H9 (cell line): ENCODE data around the gene PIK3R5. TPM values are rescaled to one million over a fixed set of nuclear protein-coding genes. Genes with fewer than 3 reads are reported as not detected.

ENCODE experiments used
- DNase-seq: peaks from one replicate; pipeline ENCODE4 v3.0.0-alpha.2; 2017
- H2AFZ ChIP-seq: one replicate; pipeline ENCODE4 v1.6.1; 2013; ENCODE audit warnings: mild to moderate bottlenecking, low read length, control low read depth, moderate library complexity
- H2AK5ac ChIP-seq: 2 replicates; pipeline ENCODE4 v1.6.1; 2013; ENCODE audit warnings: low read length, control low read depth, mixed read lengths; ENCODE audit not compliant: insufficient read length
- H2BK120ac ChIP-seq: one replicate; pipeline ENCODE4 v1.6.1; 2013; ENCODE audit warnings: low read depth, mild to moderate bottlenecking, low read length, control low read depth, inconsistent platforms; ENCODE audit not compliant: poor library complexity, severe bottlenecking
- H2BK12ac ChIP-seq: 2 replicates; pipeline ENCODE4 v1.6.1; 2013; ENCODE audit warnings: low read length, control low read depth, mixed read lengths, low read depth; ENCODE audit not compliant: insufficient read length
- H2BK15ac ChIP-seq: 2 replicates; pipeline ENCODE4 v1.6.1; 2013; ENCODE audit warnings: low read depth, low read length, control low read depth
- H2BK20ac ChIP-seq: one replicate; pipeline ENCODE4 v1.6.1; 2013; ENCODE audit warnings: low read depth, mild to moderate bottlenecking, low read length, control low read depth, inconsistent platforms; ENCODE audit not compliant: poor library complexity, severe bottlenecking
- H2BK5ac ChIP-seq: 2 replicates; pipeline ENCODE4 v1.6.1; 2013; ENCODE audit warnings: low read length, control low read depth, mixed read lengths; ENCODE audit not compliant: insufficient read length
- H3K14ac ChIP-seq: 2 replicates; pipeline ENCODE4 v1.6.1; 2013; ENCODE audit warnings: low read length, control low read depth; ENCODE audit not compliant: insufficient read depth
- H3K18ac ChIP-seq: 2 replicates; pipeline ENCODE4 v1.6.1; 2013; ENCODE audit warnings: low read depth, mild to moderate bottlenecking, mixed read lengths, low read length, control low read depth; ENCODE audit not compliant: insufficient read length
- H3K23ac ChIP-seq: 2 replicates; pipeline ENCODE4 v1.6.1; 2013; ENCODE audit warnings: low read length, control low read depth, mixed read lengths, low read depth; ENCODE audit not compliant: insufficient read length
- H3K23me2 ChIP-seq: 2 replicates; pipeline ENCODE4 v1.6.1; 2013; ENCODE audit warnings: low read depth, mild to moderate bottlenecking, mixed read lengths, low read length, control low read depth; ENCODE audit not compliant: insufficient read length, poor library complexity, severe bottlenecking
- H3K27ac ChIP-seq: 2 replicates; pipeline ENCODE4 v1.5.1; 2013; ENCODE audit warnings: low read length, control low read depth, mixed read lengths, low read depth; ENCODE audit not compliant: insufficient read length
- H3K27me3 ChIP-seq: 2 replicates; pipeline ENCODE4 v1.6.1; 2013; ENCODE audit warnings: low read length, control low read depth, inconsistent platforms; ENCODE audit not compliant: insufficient read depth
- H3K4ac ChIP-seq: 2 replicates; pipeline ENCODE4 v1.6.1; 2013; ENCODE audit warnings: low read depth, mild to moderate bottlenecking, control low read depth, inconsistent platforms, low read length, moderate library complexity
- H3K4me1 ChIP-seq: 2 replicates; pipeline ENCODE4 v1.6.1; 2013; ENCODE audit warnings: low read length, control low read depth, inconsistent platforms; ENCODE audit not compliant: insufficient read depth
- H3K4me2 ChIP-seq: 2 replicates; pipeline ENCODE4 v1.6.1; 2013; ENCODE audit warnings: low read length, control low read depth, mixed read lengths; ENCODE audit not compliant: insufficient read length, insufficient read depth
- H3K56ac ChIP-seq: 2 replicates; pipeline ENCODE4 v1.6.1; 2013; ENCODE audit warnings: low read depth, mild to moderate bottlenecking, mixed read lengths, low read length, control low read depth; ENCODE audit not compliant: insufficient read length
- H3K79me1 ChIP-seq: 2 replicates; pipeline ENCODE4 v1.6.1; 2013; ENCODE audit warnings: low read depth, mild to moderate bottlenecking, moderate library complexity, low read length, control low read depth, inconsistent platforms; ENCODE audit not compliant: insufficient read depth, poor library complexity, severe bottlenecking
- H3K79me2 ChIP-seq: 2 replicates; pipeline ENCODE4 v1.6.1; 2013; ENCODE audit warnings: low read length, control low read depth, inconsistent platforms; ENCODE audit not compliant: insufficient read depth
- H3K9ac ChIP-seq: 2 replicates; pipeline ENCODE4 v1.6.1; 2013; ENCODE audit warnings: low read length, control low read depth, mixed read lengths; ENCODE audit not compliant: insufficient read length; ENCODE audit errors: extremely low read depth
- H3K9me3 ChIP-seq: one replicate; pipeline ENCODE4 v1.6.1; 2013; ENCODE audit warnings: low read depth, low read length, inconsistent platforms; ENCODE audit not compliant: control insufficient read depth
- H3T11ph ChIP-seq: one replicate; pipeline ENCODE4 v1.6.1; 2013; ENCODE audit warnings: mild to moderate bottlenecking, low read length, control low read depth, inconsistent platforms
- H4K20me1 ChIP-seq: one replicate; pipeline ENCODE4 v1.6.1; 2013; ENCODE audit not compliant: control insufficient read depth, insufficient read length, insufficient read depth
- H4K5ac ChIP-seq: 2 replicates; pipeline ENCODE4 v1.6.1; 2013; ENCODE audit warnings: low read depth, mild to moderate bottlenecking, mixed read lengths, low read length, control low read depth; ENCODE audit not compliant: insufficient read length
- H4K8ac ChIP-seq: replicated peaks from 2 replicates; pipeline ENCODE4 v1.6.1; 2013; ENCODE audit warnings: low read length, control low read depth, mixed read lengths, low read depth; ENCODE audit not compliant: insufficient read length
- H4K91ac ChIP-seq: 2 replicates; pipeline ENCODE4 v1.6.1; 2013; ENCODE audit warnings: low read depth, mild to moderate bottlenecking, moderate library complexity, mixed read lengths, low read length, control low read depth; ENCODE audit not compliant: insufficient read length
- H3K27ac Mint-ChIP-seq, 3 experiments: 2 replicates in 2 of 3; 3 replicates in 1 of 3; pipeline ENCODE4 v1.8.0; 2020 to 2021; ENCODE audit warnings: mixed read lengths in 3 of 3, mild to moderate bottlenecking in 1 of 3, moderate library complexity in 1 of 3
- H3K27me3 Mint-ChIP-seq: 2 replicates; pipeline ENCODE4 v1.8.0; 2021; ENCODE audit warnings: low read depth, mild to moderate bottlenecking, moderate library complexity, mixed read lengths
- H3K36me3 Mint-ChIP-seq, 3 experiments: 2 replicates in 2 of 3; 3 replicates in 1 of 3; pipeline ENCODE4 v1.8.0; 2020 to 2021; ENCODE audit warnings: low read depth in 3 of 3, mixed read lengths in 3 of 3; ENCODE audit not compliant: insufficient read depth in 1 of 3
- H3K4me1 Mint-ChIP-seq, 2 experiments: 2 replicates each; pipeline ENCODE4 v1.8.0; 2020; ENCODE audit warnings: mixed read lengths in 2 of 2
- H3K4me3 Mint-ChIP-seq, 2 experiments: 2 replicates in 1 of 2; 3 replicates in 1 of 2; pipeline ENCODE4 v1.8.0; 2020 to 2021; ENCODE audit warnings: mild to moderate bottlenecking in 2 of 2, mixed read lengths in 2 of 2, moderate library complexity in 1 of 2
- H3K9me3 Mint-ChIP-seq, 2 experiments: 2 replicates in 1 of 2; 3 replicates in 1 of 2; pipeline ENCODE4 v1.8.0; 2020; ENCODE audit warnings: mild to moderate bottlenecking in 2 of 2, mixed read lengths in 2 of 2, moderate library complexity in 1 of 2
- CTCF ChIP-seq: fragments of 200-600 bp; sonication (generic); conservative IDR thresholded peaks from 3 replicates; pipeline ENCODE4 v1.8.0; 2021; ENCODE audit warnings: antibody characterized with exemption, mild to moderate bottlenecking
- whole genome bisulfite sequencing: extraction: QIAGEN DNeasy Blood & Tissue Kit; methylation state at CpG from one replicate; pipeline ENCODE4 v1.1.7; 2013; ENCODE audit warnings: missing lambda C conversion rate, low lambda C conversion rate, mixed read lengths; ENCODE audit not compliant: insufficient read length; ENCODE audit errors: extremely low coverage; 5-methylcytosine and 5-hydroxymethylcytosine counted together
- total RNA-seq: library from RNA; stranded (reverse); gene quantifications from 2 replicates; pipeline ENCODE4 v1.2.1, GENCODE V29; 2021

PIK3R5 gene
- total RNA-seq, 1 experiment from 2014 or later, result 1.4 TPM

DNA sequence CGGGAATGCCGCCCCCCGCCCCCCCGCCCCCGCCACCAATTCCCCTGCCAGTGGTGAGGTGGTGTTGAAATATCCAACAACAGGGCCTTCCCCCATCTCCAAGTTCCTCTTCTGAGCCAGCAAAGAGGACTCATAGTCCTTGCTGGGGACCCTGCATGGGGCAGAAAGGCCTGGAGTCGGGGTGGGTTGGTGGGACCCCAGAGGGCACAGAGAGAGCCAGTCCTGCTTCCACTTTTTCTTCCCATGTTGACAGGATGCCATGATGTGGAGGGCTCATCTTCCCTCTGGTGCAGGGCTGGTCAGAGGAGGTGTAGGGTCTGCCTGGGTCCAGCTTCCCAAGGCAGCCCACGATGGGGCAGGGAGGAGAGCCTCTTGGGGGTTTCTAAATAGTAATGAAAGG lies 49.0 kb downstream of the PIK3R5 start:
- no peak overlapping the region for H3K4me2 ChIP-seq
- no peaks in the 10 kb centered on the region for H3K79me1 ChIP-seq
- no peak for TF ChIP-seq CTCF
- no peaks in the 10 kb centered on the region for H3K79me2 ChIP-seq
- H3K56ac ChIP-seq, result no peak overlapping the region
- H3K27ac Mint-ChIP-seq, result no peak overlapping the region
- no peak overlapping the region for H3K23ac ChIP-seq
- H2BK15ac ChIP-seq, result no peak overlapping the region
- no peaks in the 10 kb centered on the region for H3K27me3 ChIP-seq
- H2AK5ac ChIP-seq, result no peak overlapping the region
- H4K20me1 ChIP-seq, result no peaks in the 10 kb centered on the region
- no peak overlapping the region for H2BK12ac ChIP-seq
- no peak overlapping the region for H4K8ac ChIP-seq
- no peak overlapping the region for H3K4ac ChIP-seq
- no peak for DNase-seq
- no peak overlapping the region for H3K4me3 Mint-ChIP-seq
- H2AFZ ChIP-seq, result no peak overlapping the region
- no CpG with 5 or more reads among the region's 7 CpGs for WGBS
- no peak overlapping the region for H4K91ac ChIP-seq
- H3K4me1 Mint-ChIP-seq, result peaks cover 2 to 4% of the 10 kb centered on the region in 2 experiments
- no peak overlapping the region for H2BK20ac ChIP-seq
- H3K27ac ChIP-seq, result no peak overlapping the region
- no peaks in the 10 kb centered on the region for H3K4me1 ChIP-seq
- peaks cover 0 to 12% (median 4%) of the 10 kb centered on the region in 3 experiments; a peak in 3 of 7 replicates for H3K36me3 Mint-ChIP-seq
- H3K27me3 Mint-ChIP-seq, result peaks cover 2% of the 10 kb centered on the region
- no peaks in the 10 kb centered on the region for H3K9me3 ChIP-seq
- peaks cover 11 to 18% of the 10 kb centered on the region in 2 experiments for H3K9me3 Mint-ChIP-seq
- no peak overlapping the region for H2BK5ac ChIP-seq
- H2BK120ac ChIP-seq, result no peak overlapping the region
- H4K5ac ChIP-seq, result no peak overlapping the region
- H3K23me2 ChIP-seq, result no peaks in the 10 kb centered on the region
- no peak overlapping the region for H3K14ac ChIP-seq
- no peak overlapping the region for H3K18ac ChIP-seq
- H3K9ac ChIP-seq, result no peak overlapping the region
- no peak overlapping the region for H3T11ph ChIP-seq
